Smooth muscle cell (in vitro differentiated cells): Measurements from ENCODE around the gene LCTL. TPM values are rescaled to one million over a fixed set of nuclear protein-coding genes. Genes with fewer than 3 reads are reported as not detected.

ENCODE experiments used
- DNase-seq: peaks from one replicate; lab custom pipeline; 2025; ENCODE audit not compliant: unreplicated experiment; lab: John Stamatoyannopoulos, UW
- H2AFZ ChIP-seq: fragments of 200-600 bp; sonication (generic); 2 replicates; pipeline ENCODE4 v1.6.0; 2016; ENCODE audit warnings: antibody characterized with exemption, low read depth, mild to moderate bottlenecking
- H3F3A ChIP-seq: fragments of 200-600 bp; sonication (generic); 2 replicates; pipeline ENCODE4 v1.6.0; 2017; ENCODE audit warnings: antibody characterized with exemption, low read depth
- H3K27ac ChIP-seq: fragments of 200-600 bp; sonication (generic); 2 replicates; pipeline ENCODE4 v1.5.1; 2016; ENCODE audit warnings: low read depth, mild to moderate bottlenecking
- H3K27me3 ChIP-seq: fragments of 200-600 bp; sonication (generic); 2 replicates; pipeline ENCODE4 v1.6.1; 2016; ENCODE audit warnings: low read depth, mild to moderate bottlenecking
- H3K36me3 ChIP-seq: fragments of 200-600 bp; sonication (generic); 2 replicates; pipeline ENCODE4 v1.5.1; 2016; ENCODE audit warnings: low read depth
- H3K4me1 ChIP-seq: fragments of 200-600 bp; sonication (generic); 2 replicates; pipeline ENCODE4 v1.5.1; 2016; ENCODE audit warnings: low read depth
- H3K4me2 ChIP-seq: fragments of 200-600 bp; sonication (generic); 2 replicates; pipeline ENCODE4 v1.6.0; 2016; ENCODE audit warnings: mild to moderate bottlenecking
- H3K4me3 ChIP-seq: fragments of 200-600 bp; sonication (generic); 2 replicates; pipeline ENCODE4 v1.5.1; 2016; ENCODE audit warnings: mild to moderate bottlenecking
- H3K79me2 ChIP-seq: fragments of 200-600 bp; sonication (generic); 2 replicates; pipeline ENCODE4 v1.6.0; 2016; ENCODE audit warnings: low read depth, mild to moderate bottlenecking
- H3K9ac ChIP-seq: fragments of 200-600 bp; sonication (generic); 2 replicates; pipeline ENCODE4 v1.6.0; 2016; ENCODE audit warnings: low read depth
- H3K9me3 ChIP-seq: fragments of 200-600 bp; sonication (generic); replicated peaks from 2 replicates; pipeline ENCODE4 v1.5.1; 2016; ENCODE audit warnings: low read depth
- H4K20me1 ChIP-seq: fragments of 200-600 bp; sonication (generic); 2 replicates; pipeline ENCODE4 v1.6.0; 2016; ENCODE audit warnings: low read depth
- CTCF ChIP-seq: fragments of 200-600 bp; sonication (generic); IDR thresholded peaks from 2 replicates; pipeline ENCODE4 v1.5.1; 2017; ENCODE audit warnings: borderline replicate concordance, mild to moderate bottlenecking, antibody characterized with exemption; ENCODE audit not compliant: insufficient read depth, poor library complexity, severe bottlenecking
- WGBS: methylation state at CpG from one replicate; pipeline ENCODE4 v1.1.7; 2016; ENCODE audit warnings: low lambda C conversion rate; 5-methylcytosine and 5-hydroxymethylcytosine counted together
- polyA plus RNA-seq: library from polyadenylated mRNA; unstranded; fragments of >200 nt; fragmentation: Nextera tagmentation; extraction: Ambion mirVana; gene quantifications from 2 replicates; pipeline ENCODE4 v1.2.1, GENCODE V29; 2016
- total RNA-seq: library from RNA; depleted of rRNA; stranded (reverse); fragments of >200 nt; gene quantifications from 2 replicates; pipeline ENCODE4 v1.2.3, GENCODE V29; 2014

The LCTL gene
- total and polyA plus RNA-seq, 2 experiments from 2014 or later: 4.3 to 6.4 TPM

GRCh38 chr15:66573719-66574595, 8.2 kb upstream of the LCTL start:
- WGBS: 76% methylated on average over 10 of the region's 10 CpGs

GRCh38 chr15:66573348-66573718, 7.5 kb upstream of the LCTL start:
- H3K4me3 ChIP-seq: no peak overlapping the region
- no peaks in the 10 kb centered on the region for H4K20me1 ChIP-seq
- no peaks in the 10 kb centered on the region for H3K27me3 ChIP-seq
- no peak overlapping the region for H3K9ac ChIP-seq
- TF ChIP-seq CTCF: no peak
- no peaks in the 10 kb centered on the region for H3K4me1 ChIP-seq
- no peaks in the 10 kb centered on the region for H3K9me3 ChIP-seq
- H3K79me2 ChIP-seq: no peaks in the 10 kb centered on the region
- no peak overlapping the region for H3K27ac ChIP-seq
- H3K4me2 ChIP-seq: no peak overlapping the region
- DNase-seq: no peak
- WGBS: 97% methylated on average over 7 of the region's 7 CpGs
- no peaks in the 10 kb centered on the region for H3K36me3 ChIP-seq
- H2AFZ ChIP-seq: no peak overlapping the region
- no peaks in the 10 kb centered on the region for H3F3A ChIP-seq

More at GRCh38 chr15:66573719-66574595, 8.2 kb upstream of the LCTL start:
- TF ChIP-seq CTCF: no peak
- no peaks in the 10 kb centered on the region for H3K79me2 ChIP-seq
- no peaks in the 10 kb centered on the region for H4K20me1 ChIP-seq
- H3K27ac ChIP-seq: no peak overlapping the region
- H3K4me1 ChIP-seq: no peaks in the 10 kb centered on the region
- no peak overlapping the region for H2AFZ ChIP-seq
- H3K36me3 ChIP-seq: no peaks in the 10 kb centered on the region
- H3K27me3 ChIP-seq: no peaks in the 10 kb centered on the region
- no peak for DNase-seq
- no peak overlapping the region for H3K9ac ChIP-seq
- no peaks in the 10 kb centered on the region for H3F3A ChIP-seq
- no peaks in the 10 kb centered on the region for H3K9me3 ChIP-seq
- H3K4me3 ChIP-seq: no peak overlapping the region
- no peak overlapping the region for H3K4me2 ChIP-seq

- TF ChIP-seq CTCF: no peak
- H3K79me2 ChIP-seq: no peaks in the 10 kb centered on the region
Measured at GRCh38 chr15:66572146-66572545, 6.3 kb upstream of the LCTL start.

More at GRCh38 chr15:66572146-66572545, 6.3 kb upstream of the LCTL start:
- Histone ChIP-seq H3K4me1 (no peaks in the 10 kb centered on the region), H2AFZ (no peak overlapping the region), H3K9ac (no peak overlapping the region), H3K9me3 (no peaks in the 10 kb centered on the region), H3K36me3 (no peaks in the 10 kb centered on the region), H3F3A (no peaks in the 10 kb centered on the region), H3K27me3 (no peaks in the 10 kb centered on the region), H3K4me2 (no peak overlapping the region), H3K27ac (no peak overlapping the region), H3K4me3 (no peak overlapping the region), H4K20me1 (no peaks in the 10 kb centered on the region)
- no peak for DNase-seq
- WGBS: 88% methylated on average over 4 of the region's 4 CpGs
